ENCODE results near the gene SLC44A2. TPM values are rescaled to one million over a fixed set of nuclear protein-coding genes. Genes with fewer than 3 reads are reported as not detected.

Gene SLC44A2
- total RNA-seq, 2 experiments from 2014 or later, result 70.6 to 74.6 TPM

- ChIA-PET CTCF (interaction anchor here (0.5 to 10.8 kb wide), 4 partner anchors 18 to 61 kb away, joined by 4 to 179 read pairs (median 4); partner anchors contain the start of gene SLC44A2), POLR2A (no interaction called here)
These were observed 17.3 kb downstream of the SLC44A2 start for GRCh38 chr19:10642473-10643171.

GRCh38 chr19:10643172-10643967 is 18.0 kb downstream of the SLC44A2 start:
- CTCF ChIA-PET, result interaction anchor here (0.5 to 10.8 kb wide), 19 partner anchors 10 to 227 kb away, joined by 3 to 179 read pairs (median 6); partner anchors contain the start of genes ATG4D, QTRT1 and SLC44A2
- POLR2A ChIA-PET, result interaction anchor here (0.6 to 1.5 kb wide), 2 partner anchors 41 to 128 kb away, joined by 6 read pairs; no protein-coding TSS in a partner anchor

GRCh38 chr19:10643968-10644259 is 18.6 kb downstream of the SLC44A2 start:
- ChIA-PET POLR2A (interaction anchor here (0.6 to 1.5 kb wide), 3 partner anchors 42 to 129 kb away, joined by 6 read pairs; no protein-coding TSS in a partner anchor), CTCF (interaction anchor here (0.5 to 10.8 kb wide), 23 partner anchors 9 to 228 kb away, joined by 3 to 179 read pairs (median 6); partner anchors contain the start of genes ATG4D, QTRT1 and SLC44A2)

- ChIA-PET CTCF (interaction anchor here (0.6 to 10.8 kb wide), 39 partner anchors 9 to 754 kb away, joined by 3 to 179 read pairs (median 4); partner anchors contain the start of genes ATG4D, CDC37, QTRT1 and S1PR5), POLR2A (interaction anchor here (1.0 to 1.5 kb wide), 2 partner anchors 42 to 63 kb away, joined by 6 read pairs; no protein-coding TSS in a partner anchor)
These were observed 19.1 kb downstream of the SLC44A2 start for GRCh38 chr19:10644260-10645007.

- ChIA-PET CTCF (interaction anchor here (0.6 to 10.8 kb wide), 8 partner anchors 45 to 1953 kb away, joined by 3 to 179 read pairs (median 4); no protein-coding TSS in a partner anchor), POLR2A (interaction anchor here (0.7 to 0.8 kb wide), 2 partner anchors 65 to 411 kb away, joined by 4 read pairs; no protein-coding TSS in a partner anchor)
These were observed 21.3 kb downstream of the SLC44A2 start for GRCh38 chr19:10646456-10647159.

- ChIA-PET CTCF (interaction anchor here (1.0 to 10.8 kb wide), 2 partner anchors 10 to 66 kb away, joined by 3 to 179 read pairs; no protein-coding TSS in a partner anchor), POLR2A (no interaction called here)
These were observed 23.0 kb downstream of the SLC44A2 start for GRCh38 chr19:10648360-10648759.

GRCh38 chr19:10651851-10652250 is 26.5 kb downstream of the SLC44A2 start:
- ChIA-PET POLR2A (interaction anchor here (0.6 kb wide), 1 partner anchor 482 kb away, joined by 4 read pairs; no protein-coding TSS in a partner anchor), CTCF (interaction anchor here (0.6 to 1.6 kb wide), 6 partner anchors 48 to 138 kb away, joined by 3 to 7 read pairs (median 3); partner anchors contain the start of gene QTRT1)

GRCh38 chr19:10653482-10653731 is 28.1 kb downstream of the SLC44A2 start:
- POLR2A ChIA-PET, result no interaction called here
- CTCF ChIA-PET, result interaction anchor here (1.0 to 1.6 kb wide), 5 partner anchors 9 to 211 kb away, joined by 3 to 6 read pairs (median 4); no protein-coding TSS in a partner anchor

- CTCF ChIA-PET, result interaction anchor here (1.0 to 1.4 kb wide), 4 partner anchors 10 to 210 kb away, joined by 3 to 6 read pairs (median 4); no protein-coding TSS in a partner anchor
- POLR2A ChIA-PET, result no interaction called here
These were observed 28.6 kb downstream of the SLC44A2 start, which contains the start of gene ILF3 for GRCh38 chr19:10653732-10654609. ILF3 (plus strand) TSS chr19:10654346; CDS start chr19:10670606, 16,260 bp downstream.

- ChIA-PET POLR2A (no interaction called here), CTCF (interaction anchor here (3.7 kb wide), 1 partner anchor 46 kb away, joined by 22 read pairs; the partner anchor contains the start of gene QTRT1)
These were observed 29.5 kb downstream of the SLC44A2 start for GRCh38 chr19:10654610-10655456.

GRCh38 chr19:10655457-10656312 is 30.3 kb downstream of the SLC44A2 start:
- POLR2A ChIA-PET, result no interaction called here
- CTCF ChIA-PET, result interaction anchor here (1.0 to 3.7 kb wide), 3 partner anchors 11 to 45 kb away, joined by 3 to 22 read pairs (median 5); partner anchors contain the start of gene QTRT1

- CTCF ChIA-PET, result interaction anchor here (1.3 kb wide), 1 partner anchor 40 kb away, joined by 3 read pairs; no protein-coding TSS in a partner anchor
- POLR2A ChIA-PET, result no interaction called here
These were observed 35.0 kb downstream of the SLC44A2 start for GRCh38 chr19:10660346-10660745.

- ChIA-PET CTCF (interaction anchor here (0.7 to 1.5 kb wide), 5 partner anchors 12 to 468 kb away, joined by 3 to 9 read pairs (median 5); no protein-coding TSS in a partner anchor), POLR2A (interaction anchor here (1.6 kb wide), 1 partner anchor 27 kb away, joined by 7 read pairs; no protein-coding TSS in a partner anchor)
These were observed 36.6 kb downstream of the SLC44A2 start for GRCh38 chr19:10661946-10662345.

- ChIA-PET CTCF (interaction anchor here (1.1 to 1.5 kb wide), 3 partner anchors 37 to 82 kb away, joined by 3 to 7 read pairs (median 5); no protein-coding TSS in a partner anchor), POLR2A (interaction anchor here (1.6 kb wide), 1 partner anchor 26 kb away, joined by 7 read pairs; no protein-coding TSS in a partner anchor)
These were observed 37.3 kb downstream of the SLC44A2 start for GRCh38 chr19:10662384-10663251.

Measured in activated CD8-positive, alpha-beta memory T cell treated with anti-CD3 and anti-CD28 coated beads for 36 hours (primary cell).